SIG-M5 treated with dmso at 0.1 percent for 504 hours (cell line): ENCODE results near the gene SLC39A11.
"Not testable (repeated sequence)": the region's sequence is repeated elsewhere in the genome, so short reads cannot be mapped to it uniquely, and the experiment has no call there.

ENCODE experiments used
- DNase-seq: peaks from one replicate; lab custom pipeline; 2025; ENCODE audit not compliant: unreplicated experiment; lab: John Stamatoyannopoulos, UW

Gene SLC39A11

DNA sequence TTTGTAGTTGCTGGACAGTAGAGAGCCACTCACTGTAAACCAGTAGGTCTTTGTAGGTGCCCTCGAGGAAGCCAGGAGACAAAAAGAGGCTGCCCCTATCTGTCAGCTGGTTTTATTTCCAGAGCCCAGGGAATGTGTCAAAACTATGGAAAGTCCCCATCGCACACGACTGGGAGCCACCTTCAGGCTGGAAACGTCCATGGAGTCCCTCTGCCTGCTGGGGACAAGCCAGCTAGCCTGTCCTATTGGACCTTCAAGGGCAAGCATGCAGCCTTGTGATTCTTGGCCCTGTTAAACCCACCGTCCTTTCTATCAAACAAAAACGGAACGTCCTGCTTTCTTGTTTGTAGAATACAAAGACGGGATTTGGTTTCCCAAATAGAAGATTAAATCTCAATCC lies 289.8 kb downstream of the SLC39A11 start:
- DNase-seq, result no peak

DNA sequence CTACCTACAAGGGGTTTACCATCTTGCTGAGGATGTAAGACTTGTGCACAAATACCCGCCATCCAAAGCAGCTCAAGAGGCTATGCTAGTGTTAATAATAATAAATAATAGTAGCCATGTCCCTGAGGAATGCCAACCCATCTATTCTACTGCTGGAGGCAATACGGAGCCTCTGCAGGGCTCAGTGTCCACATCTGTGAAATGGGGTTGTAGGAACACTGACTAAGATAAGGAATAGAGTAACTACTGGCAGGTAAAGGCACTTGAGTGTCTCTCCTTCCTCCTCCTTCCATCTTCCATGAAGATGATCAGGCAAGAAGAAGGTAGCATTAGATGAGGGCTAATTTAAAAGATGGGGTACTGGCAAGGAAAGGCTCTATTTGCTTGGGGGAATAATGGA lies 295.3 kb downstream of the SLC39A11 start:
- no peak for DNase-seq

DNA sequence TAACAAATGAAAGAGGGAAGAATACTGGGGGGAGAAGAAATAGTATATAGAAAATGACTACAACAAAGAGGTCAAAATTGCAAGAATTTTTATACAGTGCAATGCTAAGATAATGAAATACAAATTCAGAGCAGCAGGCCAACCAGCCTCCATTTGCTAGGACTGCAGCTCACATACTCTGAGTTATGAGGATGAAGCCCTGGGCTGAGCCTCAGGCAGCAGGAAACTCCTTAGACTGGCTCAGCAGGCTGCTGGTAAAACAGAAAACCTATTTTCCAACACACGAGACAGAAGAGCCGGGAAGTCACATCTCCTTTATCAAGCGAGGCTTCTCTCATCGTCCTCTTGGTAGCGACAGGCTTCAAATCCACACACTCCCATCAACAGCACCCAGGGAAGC lies 296.5 kb downstream of the SLC39A11 start:
- DNase-seq, result no peak

DNA sequence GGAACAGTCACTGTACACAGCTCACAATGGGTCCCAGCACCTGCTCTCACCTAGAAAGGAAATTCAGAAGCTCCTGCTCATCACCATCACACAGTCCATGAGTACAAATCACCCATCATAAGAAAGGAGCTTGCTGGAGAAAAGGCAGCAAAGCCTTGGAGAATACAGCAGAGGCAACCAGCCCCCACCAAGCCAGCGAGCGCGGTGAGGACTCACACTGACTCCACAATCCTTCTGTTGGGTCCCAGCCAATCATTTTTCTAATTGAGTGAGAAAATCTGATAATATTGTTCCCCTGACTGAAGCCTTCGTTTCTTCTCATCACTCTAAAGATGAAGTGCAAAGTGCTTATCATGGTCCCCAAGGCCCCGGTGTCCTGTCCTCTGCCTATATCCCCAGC lies 298.3 kb downstream of the SLC39A11 start:
- no peak for DNase-seq

DNA sequence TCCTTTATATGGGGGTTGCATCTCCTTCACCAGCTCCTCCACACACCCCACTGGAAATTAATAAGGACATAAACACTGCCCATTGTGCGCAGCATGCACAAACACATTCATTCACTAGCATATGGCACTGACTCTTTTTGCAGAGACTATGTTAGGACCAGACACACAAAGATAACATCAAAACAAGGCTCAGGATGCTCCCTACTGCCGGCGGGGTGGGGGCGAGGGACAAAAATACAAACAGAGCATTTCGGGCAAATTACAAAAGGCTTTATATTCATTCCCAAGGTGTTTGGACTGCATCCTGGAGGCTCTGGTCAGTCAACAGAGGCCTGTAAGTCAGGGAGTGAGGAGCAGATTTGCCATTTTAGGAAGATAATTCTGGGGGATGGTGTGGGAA lies 299.7 kb downstream of the SLC39A11 start:
- DNase-seq, result no peak

DNA sequence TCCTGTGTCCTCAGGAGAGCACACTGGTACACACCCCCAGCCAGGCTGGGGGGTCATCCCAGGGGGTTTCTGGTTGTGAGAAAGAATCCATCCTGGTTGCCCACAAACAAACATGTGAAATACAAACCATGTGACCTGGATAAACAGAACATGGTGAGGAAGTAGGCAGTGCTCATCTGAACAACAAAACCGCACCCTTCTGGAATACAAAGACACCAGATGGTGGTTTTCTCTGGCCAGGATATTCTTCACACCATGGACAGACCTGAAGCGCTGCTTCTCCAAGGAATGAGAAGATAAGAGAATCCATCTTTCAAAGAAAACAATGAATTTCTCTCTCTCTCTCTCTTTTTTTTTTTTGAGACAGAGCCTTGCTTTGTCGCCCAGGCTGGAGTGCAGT lies 302.3 kb downstream of the SLC39A11 start:
- no peak for DNase-seq

DNA sequence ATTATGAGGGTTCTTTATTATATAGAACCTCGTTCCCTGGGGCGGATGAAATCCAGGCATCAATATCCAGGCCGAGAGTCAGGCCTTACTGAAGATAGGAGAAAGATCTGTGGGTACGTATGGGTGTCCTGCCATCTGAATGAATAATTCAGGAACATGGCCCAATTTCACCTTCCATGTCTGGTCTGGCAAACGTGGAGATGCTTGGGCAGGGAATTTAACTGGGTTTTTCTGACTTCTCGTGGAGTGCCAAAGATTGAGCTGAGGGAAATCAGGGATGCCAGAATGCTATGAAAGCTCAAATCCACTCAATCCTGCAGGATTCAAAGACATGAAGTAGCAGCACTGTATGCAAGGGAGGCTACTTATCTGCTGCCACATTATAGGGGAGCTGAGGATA lies 302.8 kb downstream of the SLC39A11 start:
- no peak for DNase-seq

DNA sequence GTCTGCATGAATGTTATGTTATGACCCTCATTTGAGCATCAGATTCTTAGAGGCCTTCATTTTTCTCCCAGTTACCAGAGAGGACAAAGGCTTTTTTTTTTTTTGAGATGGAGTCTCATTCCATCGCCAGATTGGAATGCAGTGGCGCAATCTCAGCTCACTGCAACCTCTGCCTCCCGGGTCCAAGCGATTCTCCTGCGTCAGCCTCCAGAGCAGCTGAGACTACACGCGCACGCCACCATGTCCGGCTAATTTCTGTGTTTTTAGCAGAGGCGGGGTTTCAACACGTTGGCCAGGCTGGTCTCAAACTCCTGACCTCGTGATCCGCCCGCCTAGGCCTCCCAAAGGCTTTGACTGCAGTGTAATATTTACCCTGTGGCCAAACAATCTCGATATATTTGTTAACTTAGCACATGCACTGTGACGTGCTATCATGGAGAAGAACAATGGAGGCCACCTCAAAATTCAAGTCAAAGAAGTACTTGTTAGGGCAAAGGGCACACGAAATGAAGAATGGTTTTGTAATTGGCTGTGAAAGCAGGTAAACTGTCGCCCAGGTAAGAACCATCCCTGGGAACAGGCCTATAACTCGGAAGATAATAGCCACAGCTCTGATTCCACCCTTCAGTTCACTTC lies 303.4 kb downstream of the SLC39A11 start:
- no peak for DNase-seq

DNA sequence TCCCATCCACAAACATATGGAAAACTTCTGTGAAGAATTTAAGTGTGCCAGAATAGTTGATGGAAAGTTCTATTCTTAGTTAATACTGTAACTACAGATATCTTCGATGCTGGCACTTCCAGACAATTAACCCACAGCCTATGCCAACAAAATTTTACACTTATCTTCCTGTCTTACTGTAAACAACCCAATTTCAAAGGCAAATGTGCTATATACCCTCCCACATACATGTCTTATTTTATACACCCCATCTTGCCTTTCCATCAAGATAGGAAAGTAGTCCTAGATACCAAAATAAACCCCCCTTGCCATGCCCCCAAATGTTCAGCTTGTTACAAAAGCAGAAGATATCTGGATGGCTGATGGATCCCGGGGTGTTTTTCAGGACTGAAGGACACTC lies 306.3 kb downstream of the SLC39A11 start:
- no peak for DNase-seq

DNA sequence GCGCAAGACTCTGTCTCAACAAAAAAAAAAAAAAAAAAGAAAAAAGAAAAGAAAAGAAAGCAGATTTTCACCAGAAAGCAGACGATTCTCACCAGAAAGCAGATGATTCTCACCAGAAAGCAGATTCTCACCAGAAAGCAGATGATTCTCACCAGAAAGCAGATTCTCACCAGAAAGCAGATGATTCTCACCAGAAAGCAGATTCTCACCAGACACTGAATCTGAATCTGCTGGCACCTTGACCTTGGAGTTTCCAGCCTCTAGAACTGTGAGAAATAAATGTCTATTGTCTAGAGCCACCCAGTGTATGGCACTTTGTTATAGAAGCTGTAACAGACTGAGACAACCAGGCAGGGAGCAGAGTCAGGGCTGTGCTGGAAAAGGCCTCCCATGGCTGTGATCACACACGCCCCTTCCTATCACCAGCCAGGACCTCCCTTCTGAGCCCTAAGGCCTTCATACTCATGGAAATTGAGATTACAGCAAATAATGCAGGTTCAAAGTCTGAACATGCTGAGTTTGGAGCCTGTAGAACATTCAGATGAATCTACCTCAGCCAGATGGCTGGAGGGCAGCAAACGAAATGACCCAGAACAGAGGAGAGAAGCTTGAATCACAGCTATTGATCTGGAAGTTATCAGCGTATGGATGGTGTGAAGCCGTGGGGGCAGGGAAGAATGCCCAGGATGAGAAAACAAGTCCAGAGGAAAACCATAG lies 309.3 kb downstream of the SLC39A11 start:
- no peak for DNase-seq

DNA sequence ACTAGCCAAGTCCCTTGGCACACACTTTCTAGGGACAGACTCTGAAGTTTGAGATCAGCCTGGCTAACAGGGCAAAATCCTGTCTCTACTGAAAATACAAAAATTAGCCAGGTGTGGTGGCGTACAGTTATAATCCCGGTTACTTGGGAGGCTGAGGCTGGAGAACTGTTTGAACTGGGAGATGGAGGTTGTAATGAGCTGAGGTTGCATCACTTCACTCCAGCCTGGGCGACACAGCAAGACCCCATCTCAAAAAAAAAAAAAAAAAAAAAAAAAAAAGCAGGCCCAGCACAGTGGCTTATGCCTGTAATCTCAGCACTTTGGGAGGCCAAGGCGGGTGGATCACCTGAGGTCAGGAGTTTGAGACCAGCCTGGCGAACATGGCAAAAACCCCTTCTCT lies 310.1 kb downstream of the SLC39A11 start:
- not testable (repeated sequence) for DNase-seq

DNA sequence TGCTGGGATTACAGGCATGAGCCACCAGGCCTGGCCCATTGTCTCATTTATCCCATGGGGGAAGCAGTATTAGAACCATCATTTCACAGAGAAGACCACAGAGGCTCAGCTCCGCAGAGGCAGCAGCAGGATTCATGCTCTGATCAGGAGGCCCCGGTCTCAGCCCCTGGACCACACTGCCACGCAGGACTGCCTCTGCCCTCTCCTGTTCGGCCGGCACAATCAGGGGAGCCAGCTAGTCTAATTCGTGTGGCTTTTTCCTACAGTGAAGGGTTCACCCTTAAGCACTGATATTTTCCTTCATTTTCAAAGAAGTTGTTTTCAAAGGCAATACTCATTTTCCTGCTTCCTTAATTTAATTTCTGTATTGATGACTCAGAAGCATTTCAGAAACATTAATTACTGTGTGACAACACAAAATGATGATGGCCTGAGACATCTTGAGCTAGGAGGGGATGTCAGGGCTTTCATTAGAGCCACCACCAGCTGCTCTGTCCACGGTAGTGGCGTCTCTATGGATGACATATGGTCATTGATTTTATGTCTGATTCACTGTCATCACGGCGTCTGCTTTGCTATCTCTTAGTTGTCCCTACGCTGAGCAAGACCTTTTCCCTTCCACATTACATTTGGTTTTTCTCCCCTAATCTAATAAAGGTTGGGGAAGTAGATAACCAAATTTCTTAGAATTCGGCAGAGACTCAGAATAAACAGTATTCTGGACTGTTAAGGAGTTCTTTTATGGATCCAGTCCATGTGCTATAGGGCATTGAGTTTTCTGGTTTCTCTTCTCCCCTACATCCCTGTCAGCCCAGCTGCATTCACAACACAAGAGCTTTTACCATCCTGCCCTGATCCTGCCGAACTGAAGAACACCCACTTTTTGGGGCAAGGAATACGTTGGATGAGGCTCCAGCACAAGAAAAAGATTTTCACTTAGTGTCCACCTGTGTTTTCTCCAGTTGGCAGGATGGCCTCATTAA lies 314.0 kb downstream of the SLC39A11 start:
- DNase-seq, result no peak

DNA sequence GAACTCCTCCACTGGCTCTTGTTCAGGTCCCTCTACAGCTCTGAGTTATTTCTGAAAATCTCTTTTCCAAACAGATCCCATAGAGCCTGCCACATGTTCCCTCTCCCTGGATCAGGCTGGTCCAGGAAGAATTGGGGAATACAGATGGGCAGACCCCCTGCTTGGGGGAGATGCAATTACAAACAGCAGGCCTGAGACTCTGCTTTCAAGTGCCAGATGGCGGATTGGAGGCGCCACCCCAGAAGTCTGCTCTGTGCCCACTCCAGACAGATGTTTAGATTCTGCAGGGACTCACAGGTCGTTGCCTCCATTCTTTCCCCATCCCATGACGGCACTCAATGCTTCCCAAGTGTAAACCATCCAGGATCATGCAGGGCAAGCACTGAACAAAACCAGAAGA lies 316.6 kb downstream of the SLC39A11 start:
- no peak for DNase-seq

DNA sequence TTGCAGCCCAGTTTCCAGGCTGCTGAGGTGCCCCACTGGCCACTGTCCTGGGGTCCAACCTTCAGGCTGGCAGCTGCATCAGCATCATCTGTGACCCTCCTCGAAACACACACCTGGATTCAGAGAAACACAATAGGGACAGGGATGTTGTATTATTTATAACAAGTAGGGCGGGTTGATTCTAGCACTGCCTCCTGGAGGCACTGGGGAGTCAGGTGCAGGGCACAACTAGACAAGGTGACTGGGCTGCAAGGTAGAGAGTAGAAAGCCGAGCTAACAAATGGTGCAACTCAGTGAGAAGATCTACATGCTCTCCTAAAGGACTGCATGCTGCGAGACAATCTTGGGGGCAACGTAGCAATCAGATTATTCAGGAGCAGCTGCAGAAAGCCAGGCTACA lies 317.3 kb downstream of the SLC39A11 start:
- DNase-seq, result no peak

DNA sequence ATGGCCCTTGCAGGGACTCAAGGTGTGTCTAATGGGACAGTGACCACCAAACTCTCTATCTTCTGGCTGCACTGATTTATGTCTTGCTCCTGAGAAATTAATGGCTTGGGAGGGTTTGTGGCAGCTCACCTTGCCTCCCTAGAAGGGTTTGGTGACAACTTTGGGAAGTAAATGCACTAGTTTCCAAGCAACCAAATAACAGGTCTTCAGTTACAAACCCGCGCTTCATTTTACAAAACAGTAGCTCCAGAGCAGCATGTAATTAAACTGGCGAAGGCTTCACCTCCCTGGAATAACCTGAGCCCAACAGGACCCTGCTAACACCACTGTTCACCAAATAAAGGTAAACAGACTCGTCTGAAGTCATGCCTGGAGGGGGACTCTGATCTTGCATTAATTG lies 318.3 kb downstream of the SLC39A11 start:
- DNase-seq, result no peak

DNA sequence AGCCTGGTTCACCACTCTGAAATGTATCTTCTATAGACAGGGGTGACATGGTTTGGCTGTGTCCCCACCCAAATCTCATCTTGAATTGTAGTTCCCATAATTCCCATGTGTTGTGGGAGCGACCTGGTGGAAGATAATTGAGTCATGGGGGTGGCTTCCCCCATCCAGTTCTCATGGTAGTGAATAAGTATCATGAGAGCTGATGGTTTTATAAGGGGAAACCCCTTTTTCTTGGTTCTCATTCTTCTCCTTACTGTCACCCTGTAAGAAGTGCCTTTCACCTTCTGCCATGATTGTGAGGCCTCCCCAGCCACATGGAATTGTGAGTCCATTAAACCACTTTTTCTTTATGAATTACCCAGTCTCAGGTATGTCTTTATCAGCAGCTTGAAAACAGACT lies 319.3 kb downstream of the SLC39A11 start:
- not testable (repeated sequence) for DNase-seq

DNA sequence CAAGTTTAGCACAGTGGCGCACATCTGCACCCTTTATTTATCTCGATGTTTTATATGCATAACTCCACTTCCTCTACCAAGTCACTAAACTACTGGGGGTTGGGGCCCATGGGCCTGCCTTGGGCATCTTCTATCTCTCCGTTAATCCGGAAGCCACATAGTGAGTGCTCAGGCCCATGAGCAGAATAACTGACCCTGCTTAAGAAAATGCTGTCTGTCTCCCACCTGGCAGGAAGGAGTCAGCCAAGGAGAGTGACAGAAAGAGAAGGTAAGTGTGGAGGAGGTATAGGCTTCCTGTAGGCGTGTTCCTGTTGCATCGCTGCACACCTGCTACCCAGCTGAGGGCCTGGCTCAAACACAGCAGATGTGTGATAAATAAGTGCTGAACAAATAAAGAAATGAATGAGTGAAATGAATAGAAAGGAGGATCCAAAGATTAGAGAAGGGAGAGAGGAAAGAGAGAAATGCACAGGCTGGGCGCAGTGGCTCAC lies 320.1 kb downstream of the SLC39A11 start:
- DNase-seq, result no peak

DNA sequence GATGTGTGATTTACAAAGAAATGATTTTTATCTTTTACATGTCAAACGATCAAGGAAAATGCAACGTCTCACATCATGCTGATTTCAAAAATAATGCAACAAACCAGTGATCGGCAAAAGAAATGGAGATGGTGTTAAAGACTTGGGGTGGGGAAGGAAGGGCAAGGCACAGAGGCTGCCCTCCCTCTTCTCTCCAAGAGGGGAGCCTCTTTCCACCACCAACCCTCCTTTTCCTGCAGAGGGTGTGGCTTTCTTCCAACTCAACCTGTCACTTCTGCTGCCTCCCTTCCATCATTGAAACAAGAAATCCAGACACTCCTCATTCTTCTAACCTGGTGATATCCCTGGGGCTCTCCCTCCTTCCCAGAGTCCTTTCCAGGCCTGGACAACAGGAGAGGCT lies 320.8 kb downstream of the SLC39A11 start:
- DNase-seq, result no peak

DNA sequence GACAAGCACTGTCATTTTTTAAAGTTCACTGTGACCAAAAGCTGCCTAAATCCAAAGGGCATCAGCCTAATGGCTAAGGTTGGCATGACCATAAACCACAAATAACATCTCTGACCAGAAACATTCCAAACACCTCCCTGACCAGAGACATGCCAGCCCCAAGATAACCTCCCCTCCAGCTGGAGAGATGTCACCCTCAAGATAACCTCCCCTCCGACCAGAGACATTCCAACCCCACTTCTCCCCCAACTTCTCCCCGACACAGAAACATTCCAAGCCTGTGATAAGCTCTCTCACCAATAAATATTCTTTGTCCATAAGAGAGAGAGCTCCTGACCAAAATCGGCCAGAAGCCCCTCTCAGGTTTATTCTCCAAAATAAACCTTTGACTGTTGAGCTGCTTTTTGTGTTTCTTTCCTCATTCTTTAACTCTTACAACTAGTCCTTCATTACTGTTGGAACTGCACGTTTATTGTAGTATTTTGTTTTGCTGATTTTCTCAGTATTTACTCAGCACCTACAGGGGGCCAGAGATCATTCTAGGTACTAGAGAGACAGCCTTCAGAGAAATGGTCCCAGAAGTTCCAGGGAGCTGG lies 325.6 kb downstream of the SLC39A11 start:
- no peak for DNase-seq

DNA sequence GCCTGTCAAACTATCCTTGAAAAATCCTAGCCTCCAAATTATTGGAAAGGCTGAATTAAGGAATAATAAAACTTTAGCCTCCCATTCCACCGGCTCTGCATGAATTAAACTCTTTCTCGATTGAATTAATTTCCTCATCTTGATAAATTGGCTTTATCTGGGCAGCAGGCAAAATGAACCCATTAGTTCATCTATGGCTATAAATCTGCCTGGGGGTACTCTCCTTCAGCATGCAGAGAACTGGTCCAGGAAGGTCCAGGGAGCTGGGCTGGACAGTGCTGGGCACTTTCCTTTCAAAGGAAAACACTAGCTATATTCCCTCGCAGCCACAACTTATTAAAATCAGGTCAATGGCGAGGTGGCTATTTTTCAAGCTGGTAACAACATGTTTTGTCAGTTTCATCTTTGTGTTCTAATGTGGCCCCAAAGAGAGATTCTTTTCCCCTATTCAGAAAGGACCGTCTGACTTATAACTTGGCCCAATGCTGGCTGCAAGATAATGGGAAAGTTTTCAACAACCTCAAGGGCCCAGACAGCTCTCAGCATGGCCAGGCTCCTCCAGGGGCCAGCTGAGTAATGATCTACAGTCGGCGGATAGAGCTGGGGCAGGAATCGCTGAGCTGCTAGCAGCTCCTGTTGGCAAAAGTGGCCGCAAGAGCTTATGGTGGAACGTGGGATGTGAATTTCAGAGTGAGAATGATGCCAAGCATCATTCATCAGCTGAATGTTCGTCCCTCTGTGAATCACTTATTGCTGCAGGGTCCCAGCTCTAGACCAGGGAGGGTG lies 326.9 kb downstream of the SLC39A11 start:
- DNase-seq, result no peak
